GM15510 (cell line): Measurements from ENCODE around the gene TRIM50.

Experiments used
- POLR2A ChIP-seq: IDR thresholded peaks from 3 replicates; pipeline ENCODE4 v1.6.1; 2011; ENCODE audit warnings: borderline replicate concordance; ENCODE audit not compliant: insufficient read length; ENCODE audit errors: extremely low read depth

Gene TRIM50

GRCh38 chr7:73329861-73330581 is 2.1 kb upstream of the TRIM50 start:
- TF ChIP-seq POLR2A: no peak

DNA sequence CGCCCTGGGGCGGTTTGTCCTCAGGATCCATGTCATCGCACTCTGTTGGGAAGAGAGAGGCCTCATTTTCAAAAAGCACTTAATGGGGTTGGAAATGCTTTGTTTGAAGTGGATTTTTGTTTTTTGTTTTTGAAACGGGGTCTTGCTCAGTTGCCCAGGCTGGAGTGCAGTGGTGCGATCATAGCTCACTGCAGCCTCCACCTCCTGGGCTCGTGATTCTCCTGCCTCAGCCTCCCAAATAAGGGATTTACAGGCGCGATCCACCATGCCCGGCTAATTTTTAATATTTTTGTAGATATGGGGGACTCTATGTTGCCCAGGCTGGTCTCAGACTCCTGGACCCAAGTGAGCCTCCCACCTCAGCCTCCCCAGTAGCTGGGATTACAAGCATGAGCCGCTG is 814 bp upstream of the TRIM50 start:
- no peak for TF ChIP-seq POLR2A

GRCh38 chr7:73316521-73316920 is 11.4 kb downstream of the TRIM50 start:
- TF ChIP-seq POLR2A: no peak

GRCh38 chr7:73314271-73314670 is 13.6 kb downstream of the TRIM50 start:
- no peak for TF ChIP-seq POLR2A

GRCh38 chr7:73313521-73313906 is 14.4 kb downstream of the TRIM50 start:
- TF ChIP-seq POLR2A: no peak

DNA sequence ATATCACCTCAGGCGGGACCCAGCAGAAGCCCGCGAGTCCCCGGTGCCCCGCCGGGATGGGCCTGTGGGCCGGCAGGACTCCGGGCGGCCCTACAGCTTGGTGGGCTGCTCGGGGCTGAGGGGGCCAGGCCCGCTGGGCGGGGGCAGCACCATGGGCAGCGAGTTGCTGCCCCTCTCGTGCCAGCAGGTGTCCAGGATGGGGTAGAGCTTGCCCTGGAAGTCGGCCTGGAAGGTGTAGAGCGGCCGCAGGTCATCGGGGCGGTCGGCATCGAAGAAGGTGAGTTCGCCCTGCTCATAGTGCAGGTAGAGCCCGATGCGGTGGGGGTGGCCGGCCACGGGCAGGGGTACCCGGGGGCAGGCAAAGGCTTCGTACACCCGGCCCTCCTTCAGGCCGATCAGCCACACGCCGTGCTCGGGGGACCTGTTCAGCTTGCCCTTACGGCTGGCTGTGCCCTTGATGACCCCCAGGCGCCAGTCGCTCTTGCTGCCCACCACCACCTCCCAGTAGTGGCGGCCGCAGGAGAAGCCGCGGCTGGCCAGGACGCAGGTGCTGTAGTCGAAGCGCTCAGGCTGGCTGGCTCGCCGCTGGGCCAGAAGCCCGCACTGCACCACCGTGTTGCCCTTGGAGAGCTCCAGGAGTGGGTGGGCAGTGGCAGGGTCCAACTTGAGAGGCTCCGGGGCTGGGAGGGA is 14.9 kb downstream of the TRIM50 start:
- TF ChIP-seq POLR2A: no peak

- TF ChIP-seq POLR2A: peak; percentile 92
Measured at GRCh38 chr7:73308665-73309214, 19.1 kb downstream of the TRIM50 start, which contains the start of gene NSUN5. Gene NSUN5, minus strand, starts transcription at chr7:73308826. Its CDS starts 36 bp downstream, at chr7:73308790.

DNA sequence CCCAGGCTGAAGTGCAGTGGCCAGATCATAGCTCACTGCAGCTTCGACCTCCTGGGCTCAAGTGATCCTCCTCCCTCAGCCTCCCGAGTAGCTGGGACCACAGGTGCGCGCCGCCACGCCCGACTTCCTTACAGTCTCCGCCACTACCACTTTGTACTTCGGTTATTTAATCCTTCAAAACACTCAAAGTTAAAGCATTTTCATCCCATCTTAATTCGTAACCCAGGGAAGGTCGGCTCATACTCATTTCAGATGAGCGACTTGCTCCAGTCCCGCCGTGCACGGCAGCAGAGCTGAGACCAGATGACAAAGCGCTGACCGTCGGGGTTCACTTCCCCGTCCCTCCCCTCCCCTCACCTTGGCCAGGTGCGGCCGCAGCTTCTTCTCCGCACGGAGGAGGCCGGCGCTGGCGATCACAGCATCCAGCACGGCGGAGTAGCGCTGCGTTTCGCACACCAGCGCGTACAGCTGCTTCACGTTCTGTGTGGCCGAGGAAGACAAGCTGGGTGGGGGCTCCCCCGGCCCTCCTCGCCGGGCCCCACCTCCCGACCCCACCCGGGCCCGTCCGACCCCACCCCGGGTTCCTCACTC is 19.7 kb downstream of the TRIM50 start:
- TF ChIP-seq POLR2A: no peak

DNA sequence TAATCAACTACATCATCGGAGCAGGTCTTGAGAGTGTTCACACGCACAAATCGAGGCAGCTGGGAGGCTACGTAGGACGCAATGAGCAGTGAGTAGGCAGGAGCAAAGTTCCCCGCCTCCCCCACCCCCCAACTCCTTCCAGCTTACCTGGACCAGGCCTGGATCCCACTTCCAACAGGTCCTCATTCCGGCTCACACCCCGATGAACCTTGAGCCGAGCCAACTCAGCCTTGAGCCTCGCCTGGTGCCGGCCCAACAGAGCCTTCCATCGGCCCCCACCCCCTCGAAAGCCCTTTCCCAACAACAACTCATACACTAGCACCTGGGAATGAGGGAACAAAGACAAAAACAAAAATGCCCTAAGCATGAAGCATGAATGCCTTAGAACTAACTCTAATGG is 20.4 kb downstream of the TRIM50 start:
- TF ChIP-seq POLR2A: no peak

DNA sequence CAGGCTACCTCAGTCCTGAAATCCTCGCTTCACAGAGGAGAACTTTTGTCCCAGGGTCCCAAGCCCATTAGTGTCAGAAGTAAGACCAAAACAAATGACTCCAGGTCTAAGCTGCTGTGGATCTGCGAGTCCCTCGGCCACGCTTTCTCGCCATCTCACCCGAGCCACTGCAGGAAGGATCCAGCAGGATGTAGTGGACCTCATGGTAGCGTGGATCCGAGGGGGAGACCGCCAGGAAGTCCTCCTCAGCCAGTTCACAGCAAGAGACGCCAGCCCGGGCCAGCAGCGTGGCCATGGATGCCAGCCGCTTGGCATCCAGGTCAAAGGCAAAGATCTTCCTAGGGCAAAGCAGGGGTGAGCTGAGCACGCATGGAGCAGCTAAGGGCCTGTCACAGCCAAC is 23.8 kb downstream of the TRIM50 start:
- TF ChIP-seq POLR2A: no peak

GRCh38 chr7:73303546-73303945 is 24.3 kb downstream of the TRIM50 start:
- TF ChIP-seq POLR2A: no peak
